Activated B cell treated with CpG ODN at 0.5 μM for 24 hours (primary cell): ENCODE measurements around the gene RGS14. TPM values are rescaled to one million over a fixed set of nuclear protein-coding genes. Genes with fewer than 3 reads are reported as not detected.
"Not testable (repeated sequence)": the region's sequence is repeated elsewhere in the genome, so short reads cannot be mapped to it uniquely, and the experiment has no call there.

ENCODE experiments used
- ATAC-seq: fragments of 200-7000 bp; cut with Tn5 transposase; one replicate; pipeline ENCODE4 v1.10.0; 2021; ENCODE audit warnings: low read depth, mild to moderate bottlenecking, moderate library complexity
- CTCF ChIA-PET: fragments of 350-600 bp; sonication (Branson Sonifier 250); formaldehyde crosslinking; loops from one replicate; lab custom pipeline; 2021; ENCODE audit warnings: antibody characterized with exemption; lab: Charles Lee
- POLR2A ChIA-PET: fragments of 350-600 bp; sonication (Branson Sonifier 250); formaldehyde crosslinking; loops from one replicate; lab custom pipeline; 2021; ENCODE audit warnings: antibody characterized with exemption; lab: Charles Lee
- DNase-seq: peaks from one replicate; pipeline ENCODE4 v3.0.0; 2022
- H3K27ac Mint-ChIP-seq: one replicate; pipeline ENCODE4 v1.8.0; 2020; ENCODE audit warnings: mixed read lengths
- H3K27me3 Mint-ChIP-seq: one replicate; pipeline ENCODE4 v1.8.0; 2021; ENCODE audit warnings: mixed read lengths
- H3K36me3 Mint-ChIP-seq: one replicate; pipeline ENCODE4 v1.8.0; 2021; ENCODE audit warnings: low read depth, mixed read lengths
- H3K4me1 Mint-ChIP-seq: one replicate; pipeline ENCODE4 v1.8.0; 2021; ENCODE audit warnings: mixed read lengths
- H3K4me3 Mint-ChIP-seq: one replicate; pipeline ENCODE4 v1.8.0; 2020; ENCODE audit warnings: mild to moderate bottlenecking, mixed read lengths
- H3K9me3 Mint-ChIP-seq: one replicate; pipeline ENCODE4 v1.8.0; 2020; ENCODE audit warnings: mixed read lengths
- CTCF ChIP-seq: fragments of 200-600 bp; IDR thresholded peaks from one replicate; pipeline ENCODE4 v1.8.0; 2022; ENCODE audit warnings: antibody characterized with exemption, mild to moderate bottlenecking
- intact Hi-C: fragments of 100-400 bp; cut with micrococcal nuclease; formaldehyde crosslinking; loops from one replicate; pipeline ENCODE4 v1.15.1; 2024
- total RNA-seq: library from RNA; stranded (reverse); gene quantifications from 2 replicates; pipeline ENCODE4 v1.2.3, GENCODE V29; 2022

The RGS14 gene
- total RNA-seq, 1 donor from 2014 or later = 58.3 TPM

DNA sequence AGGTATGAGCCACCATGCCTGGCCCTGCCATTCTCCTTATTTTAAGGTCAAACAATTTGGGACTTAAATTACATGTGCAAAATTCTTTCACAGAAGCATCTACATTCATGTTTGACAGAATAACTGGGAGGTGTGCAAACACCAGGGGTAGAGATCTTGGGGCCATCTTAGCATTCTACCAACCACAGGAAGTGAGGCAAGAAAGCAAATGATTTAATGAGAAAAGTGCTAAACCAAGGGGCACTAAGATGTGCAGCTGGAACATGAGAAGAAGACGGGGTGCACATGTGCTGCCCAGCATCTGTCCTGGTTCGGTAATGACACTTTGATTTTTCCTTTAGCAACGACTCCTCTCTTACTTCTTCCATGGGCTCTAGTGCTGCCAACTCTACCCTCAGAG is 52.9 kb downstream of the RGS14 start:
- H3K36me3 Mint-ChIP-seq = no peaks in the 10 kb centered on the region
- CTCF ChIA-PET = interaction anchor here (0.9 kb wide), 1 partner anchor 44 kb away, joined by 3 read pairs; no protein-coding TSS in a partner anchor
- no peaks in the 10 kb centered on the region for H3K9me3 Mint-ChIP-seq
- POLR2A ChIA-PET = no interaction called here
- H3K27me3 Mint-ChIP-seq = no peaks in the 10 kb centered on the region
- ATAC-seq (no peak), DNase-seq (no peak)
- H3K4me3 Mint-ChIP-seq = no peak overlapping the region
- H3K4me1 Mint-ChIP-seq = peaks cover 20% of the 10 kb centered on the region
- intact Hi-C loops = no loop called here
- TF ChIP-seq CTCF = no peak
- no peak overlapping the region for H3K27ac Mint-ChIP-seq

DNA sequence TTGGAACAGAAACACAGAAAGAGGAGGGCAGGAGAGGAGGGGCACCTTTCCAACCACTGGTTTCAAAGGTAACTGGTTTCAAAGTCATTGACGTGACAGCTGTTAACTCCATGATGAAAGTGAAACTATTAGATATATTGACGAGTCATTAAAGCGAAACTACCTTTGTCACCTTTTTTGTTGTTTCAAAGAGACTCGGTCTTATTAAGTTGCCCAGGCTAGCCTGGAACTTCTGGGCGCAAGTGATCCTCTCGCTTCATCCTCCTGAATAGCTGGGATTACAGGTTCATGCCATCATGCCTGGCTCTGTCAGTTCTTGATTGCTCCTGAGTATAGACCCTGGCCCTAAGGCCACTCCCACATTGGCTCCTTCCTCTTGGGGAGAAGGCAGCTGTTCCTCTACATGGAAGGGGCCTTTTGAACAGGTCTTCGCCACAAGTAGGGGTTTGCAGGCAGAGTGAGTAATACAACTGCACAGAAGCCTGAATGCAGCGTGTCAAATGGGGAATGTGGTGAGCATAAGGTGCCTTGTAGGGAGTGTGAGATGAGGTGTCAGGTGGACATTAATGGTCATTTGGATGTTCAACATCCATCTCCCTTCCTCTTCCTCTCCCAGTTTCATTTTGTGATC is 55.0 kb downstream of the RGS14 start:
- ATAC-seq (no peak), DNase-seq (no peak)
- TF ChIP-seq CTCF = no peak
- no peak overlapping the region for H3K27ac Mint-ChIP-seq
- no peaks in the 10 kb centered on the region for H3K9me3 Mint-ChIP-seq
- no peaks in the 10 kb centered on the region for H3K27me3 Mint-ChIP-seq
- H3K4me1 Mint-ChIP-seq = peaks cover 8% of the 10 kb centered on the region
- ChIA-PET CTCF (interaction anchor here (0.9 kb wide), 1 partner anchor 9 kb away, joined by 3 read pairs; no protein-coding TSS in a partner anchor), POLR2A (interaction anchor here (0.6 to 1.0 kb wide), 2 partner anchors 13 to 42 kb away, joined by 3 to 4 read pairs; partner anchors contain the start of gene GRK6)
- H3K36me3 Mint-ChIP-seq = no peaks in the 10 kb centered on the region
- intact Hi-C loops = no loop called here
- H3K4me3 Mint-ChIP-seq = no peak overlapping the region

- intact Hi-C loops = no loop called here
- Mint-ChIP-seq H3K36me3 (no peaks in the 10 kb centered on the region), H3K4me3 (no peak overlapping the region), H3K27me3 (no peaks in the 10 kb centered on the region), H3K4me1 (peaks cover 8% of the 10 kb centered on the region), H3K9me3 (no peaks in the 10 kb centered on the region), H3K27ac (no peak overlapping the region)
- no peak for ATAC-seq
- no peak for TF ChIP-seq CTCF
- ChIA-PET CTCF (interaction anchor here (1.1 kb wide), 1 partner anchor 10 kb away, joined by 3 read pairs; no protein-coding TSS in a partner anchor), POLR2A (interaction anchor here (1.1 kb wide), 1 partner anchor 12 kb away, joined by 3 read pairs; the partner anchor contains the start of gene GRK6)
- DNase-seq = no peak
Observed at GRCh38 chr5:177414481-177414880, 56.8 kb downstream of the RGS14 start.

DNA sequence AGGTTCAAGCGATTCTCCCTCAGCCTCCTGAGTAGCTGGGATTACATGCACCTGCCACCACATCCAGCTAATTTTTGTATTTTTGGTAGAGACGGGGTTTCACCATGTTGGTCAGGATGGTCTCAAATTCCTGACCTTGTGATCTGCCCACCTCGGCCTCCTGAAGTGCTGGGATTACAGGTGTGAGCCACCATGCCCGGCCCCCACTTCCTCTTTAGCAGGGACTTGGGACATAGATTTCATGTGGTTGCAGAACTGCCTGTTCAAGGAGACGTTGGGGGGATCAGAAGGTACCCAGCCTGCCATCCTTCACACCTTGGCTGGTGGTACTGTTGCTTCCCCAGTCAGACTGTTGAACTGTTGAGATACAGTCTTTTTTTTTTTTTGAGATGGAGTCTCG is 59.4 kb downstream of the RGS14 start:
- H3K36me3 Mint-ChIP-seq, H3K9me3 Mint-ChIP-seq, ATAC-seq, H3K27ac Mint-ChIP-seq, POLR2A ChIA-PET, DNase-seq, intact Hi-C loops, H3K4me1 Mint-ChIP-seq, H3K4me3 Mint-ChIP-seq, H3K27me3 Mint-ChIP-seq: not testable (repeated sequence)
- CTCF ChIA-PET = interaction anchor here (1.0 to 1.9 kb wide), 3 partner anchors 13 to 107 kb away, joined by 3 to 6 read pairs (median 3); no protein-coding TSS in a partner anchor

DNA sequence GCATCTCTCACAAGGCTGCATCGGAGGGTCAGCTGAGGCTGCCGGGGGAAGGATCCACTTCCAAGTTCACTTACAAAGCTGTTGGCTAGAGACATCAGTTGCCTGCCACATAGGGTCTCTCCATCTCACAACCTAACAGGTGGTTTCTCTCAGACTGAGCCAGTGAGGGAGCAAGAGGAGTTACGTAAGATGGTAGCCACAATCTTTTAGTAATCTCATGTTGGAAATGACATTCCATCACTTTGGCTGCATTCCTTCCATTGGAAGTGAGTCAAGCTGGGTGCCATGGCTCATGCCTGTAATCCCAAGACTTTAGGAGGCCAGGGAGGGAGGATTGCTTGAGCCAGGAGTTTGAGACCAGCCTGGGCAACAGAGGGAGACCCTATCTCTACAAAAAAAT is 61.3 kb downstream of the RGS14 start:
- no peaks in the 10 kb centered on the region for H3K36me3 Mint-ChIP-seq
- POLR2A ChIA-PET = interaction anchor here (1.3 kb wide), 1 partner anchor 36 kb away, joined by 3 read pairs; no protein-coding TSS in a partner anchor
- no peak for DNase-seq
- H3K27ac Mint-ChIP-seq = no peak overlapping the region
- H3K4me3 Mint-ChIP-seq = no peak overlapping the region
- H3K27me3 Mint-ChIP-seq = no peaks in the 10 kb centered on the region
- no peaks in the 10 kb centered on the region for H3K4me1 Mint-ChIP-seq
- TF ChIP-seq CTCF = no peak
- intact Hi-C loops = no loop called here
- ATAC-seq = no peak
- CTCF ChIA-PET = no interaction called here
- no peaks in the 10 kb centered on the region for H3K9me3 Mint-ChIP-seq

- H3K27me3 Mint-ChIP-seq, DNase-seq, CTCF ChIA-PET, H3K4me1 Mint-ChIP-seq, ATAC-seq, H3K36me3 Mint-ChIP-seq, H3K9me3 Mint-ChIP-seq, H3K4me3 Mint-ChIP-seq, H3K27ac Mint-ChIP-seq, intact Hi-C loops: not testable (repeated sequence)
- POLR2A ChIA-PET = interaction anchor here (1.1 kb wide), 1 partner anchor 69 kb away, joined by 3 read pairs; the partner anchor contains the start of gene LMAN2
Observed at GRCh38 chr5:177420472-177420871, 62.7 kb downstream of the RGS14 start.
